T-helper 17 cell (primary cell): ENCODE results near the gene TNK1. TPM values are rescaled to one million over a fixed set of nuclear protein-coding genes. Genes with fewer than 3 reads are reported as not detected.

Experiments
- ATAC-seq: fragments of 150-1000 bp; cut with Tn5 transposase; 2 replicates; pipeline ENCODE4 v1.10.0; 2021; ENCODE audit warnings: mild to moderate bottlenecking, moderate library complexity
- DNase-seq, 3 donors: peaks; one replicate each; pipeline versions ENCODE4 v3.0.0 to v3.0.0-alpha.2; 2020 to 2021
- H3K9me3 ChIP-seq: one replicate; pipeline ENCODE4 v1.7.0; 2013; ENCODE audit warnings: low read length, mild to moderate bottlenecking; ENCODE audit not compliant: control insufficient read depth, poor library complexity, severe bottlenecking
- H3K27ac Mint-ChIP-seq: one replicate; pipeline ENCODE4 v1.8.0; 2022; ENCODE audit warnings: mild to moderate bottlenecking, moderate library complexity, mixed read lengths
- H3K27me3 Mint-ChIP-seq: one replicate; pipeline ENCODE4 v1.8.0; 2022; ENCODE audit warnings: mixed read lengths
- H3K36me3 Mint-ChIP-seq: one replicate; pipeline ENCODE4 v1.8.0; 2022; ENCODE audit warnings: low read depth, mixed read lengths
- H3K4me1 Mint-ChIP-seq: one replicate; pipeline ENCODE4 v1.8.0; 2022; ENCODE audit warnings: mild to moderate bottlenecking, mixed read lengths
- H3K4me3 Mint-ChIP-seq: one replicate; pipeline ENCODE4 v1.8.0; 2022; ENCODE audit warnings: mild to moderate bottlenecking, moderate library complexity, mixed read lengths
- total RNA-seq, 4 donors: library from RNA in 2 of 4; stranded (reverse) in 2 of 4; gene quantifications; one replicate each; pipeline ENCODE4 v1.2.3 and lab custom pipeline; 2022 to 2026

The TNK1 gene
- total RNA-seq, 2 donors from 2014 or later = 4.8 to 5.9 TPM

GRCh38 chr17:7426896-7427489 is 46.1 kb downstream of the TNK1 start:
- Mint-ChIP-seq H3K4me1 (no peaks in the 10 kb centered on the region), H3K36me3 (no peaks in the 10 kb centered on the region), H3K4me3 (no peak overlapping the region), H3K27me3 (no peaks in the 10 kb centered on the region), H3K27ac (no peak overlapping the region)
- DNase-seq (no peak), ATAC-seq (no peak)
- no peaks in the 10 kb centered on the region for H3K9me3 ChIP-seq

DNA sequence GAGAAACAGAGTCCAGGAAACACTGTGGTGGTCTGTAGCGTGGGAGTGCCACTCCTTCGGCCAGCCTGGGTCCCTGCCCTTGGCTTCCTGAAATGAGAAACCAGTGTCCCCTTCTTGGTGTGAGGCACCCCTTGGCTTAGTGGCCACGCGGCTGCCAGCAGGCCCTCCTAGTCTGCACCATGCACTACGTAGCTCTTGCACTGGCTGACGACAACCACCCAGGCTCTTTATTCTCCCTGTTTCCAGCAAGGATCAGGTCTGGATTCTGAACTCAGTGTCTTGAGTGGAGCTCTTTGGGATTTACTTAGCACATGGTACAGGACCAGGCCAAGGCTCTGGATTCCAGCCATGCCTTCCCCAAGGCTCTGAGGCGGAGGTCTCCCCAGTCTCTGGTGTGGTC is 46.7 kb downstream of the TNK1 start:
- no peak overlapping the region for H3K27ac Mint-ChIP-seq
- no peak for ATAC-seq

GRCh38 chr17:7428557-7428956 is 47.7 kb downstream of the TNK1 start, which contains the start of gene SPEM3:
TSS of gene SPEM3 (plus strand) at chr17:7428857. CDS start at chr17:7428903, 46 bp downstream.
- Mint-ChIP-seq H3K36me3 (no peaks in the 10 kb centered on the region), H3K4me3 (no peak within 1 kb of the TSS), H3K4me1 (no peaks in the 10 kb centered on the region), H3K27me3 (no peaks in the 10 kb centered on the region), H3K27ac (no peak within 1 kb of the TSS)
- ATAC-seq (no peak), DNase-seq (no peak)
- H3K9me3 ChIP-seq = no peaks in the 10 kb centered on the region

More for the DNA sequence above, 46.7 kb downstream of the TNK1 start:
- Mint-ChIP-seq H3K4me3 (no peak overlapping the region), H3K27me3 (no peaks in the 10 kb centered on the region), H3K4me1 (no peaks in the 10 kb centered on the region), H3K36me3 (no peaks in the 10 kb centered on the region)
- H3K9me3 ChIP-seq = no peaks in the 10 kb centered on the region
- no peak for DNase-seq

DNA sequence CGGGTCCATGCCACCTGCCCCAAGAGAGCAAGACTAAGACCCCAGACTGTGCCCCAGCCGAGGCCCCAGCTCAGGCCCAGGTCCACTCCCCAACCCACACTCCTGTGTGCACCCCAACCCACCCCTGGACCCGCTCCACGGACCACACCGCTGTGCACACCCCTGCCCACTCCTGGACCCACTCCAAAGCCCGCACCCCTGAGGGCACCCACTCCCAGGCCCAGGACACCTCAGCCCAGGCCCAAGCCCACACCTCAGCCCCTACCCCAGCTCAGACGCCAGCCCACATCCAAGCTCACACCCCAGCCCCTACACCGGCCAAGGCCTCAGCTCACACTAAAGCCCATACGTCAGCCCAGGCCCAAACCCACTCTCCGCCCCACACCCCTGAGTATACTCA is 48.8 kb downstream of the TNK1 start:
- no peak overlapping the region for H3K4me3 Mint-ChIP-seq
- DNase-seq = no peak
- H3K36me3 Mint-ChIP-seq = no peaks in the 10 kb centered on the region
- ATAC-seq = no peak
- H3K27ac Mint-ChIP-seq = no peak overlapping the region
- no peaks in the 10 kb centered on the region for H3K27me3 Mint-ChIP-seq
- no peaks in the 10 kb centered on the region for H3K4me1 Mint-ChIP-seq
- no peaks in the 10 kb centered on the region for H3K9me3 ChIP-seq

GRCh38 chr17:7431231-7431630 is 50.3 kb downstream of the TNK1 start:
- H3K27ac Mint-ChIP-seq = no peak overlapping the region
- H3K4me1 Mint-ChIP-seq = peaks cover 8% of the 10 kb centered on the region
- H3K36me3 Mint-ChIP-seq = no peaks in the 10 kb centered on the region
- H3K4me3 Mint-ChIP-seq = no peak overlapping the region
- H3K27me3 Mint-ChIP-seq = no peaks in the 10 kb centered on the region
- DNase-seq (no peak), ATAC-seq (no peak)
- H3K9me3 ChIP-seq = no peaks in the 10 kb centered on the region

DNA sequence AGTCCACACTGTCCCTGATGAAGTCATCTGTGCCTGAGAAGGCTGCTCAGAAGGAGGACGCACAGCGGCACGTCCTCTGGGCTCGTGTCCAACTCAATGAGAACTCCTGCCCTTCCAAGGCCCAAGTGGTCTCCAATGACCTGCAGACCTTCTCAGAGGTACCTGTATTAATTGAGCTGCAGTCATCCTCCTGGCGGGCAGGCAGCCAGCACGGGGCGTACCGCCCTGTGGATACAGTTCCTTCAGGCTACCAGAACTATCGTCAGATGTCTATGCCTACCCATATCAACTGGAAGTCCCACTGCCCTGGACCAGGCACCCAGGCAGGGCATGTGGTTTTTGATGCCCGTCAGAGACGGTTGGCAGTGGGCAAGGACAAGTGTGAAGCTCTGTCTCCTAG is 51.4 kb downstream of the TNK1 start:
- Mint-ChIP-seq H3K27me3 (no peaks in the 10 kb centered on the region), H3K4me1 (peaks cover 11% of the 10 kb centered on the region), H3K4me3 (no peak overlapping the region), H3K36me3 (no peaks in the 10 kb centered on the region), H3K27ac (no peak overlapping the region)
- DNase-seq (no peak), ATAC-seq (no peak)
- H3K9me3 ChIP-seq = no peaks in the 10 kb centered on the region

DNA sequence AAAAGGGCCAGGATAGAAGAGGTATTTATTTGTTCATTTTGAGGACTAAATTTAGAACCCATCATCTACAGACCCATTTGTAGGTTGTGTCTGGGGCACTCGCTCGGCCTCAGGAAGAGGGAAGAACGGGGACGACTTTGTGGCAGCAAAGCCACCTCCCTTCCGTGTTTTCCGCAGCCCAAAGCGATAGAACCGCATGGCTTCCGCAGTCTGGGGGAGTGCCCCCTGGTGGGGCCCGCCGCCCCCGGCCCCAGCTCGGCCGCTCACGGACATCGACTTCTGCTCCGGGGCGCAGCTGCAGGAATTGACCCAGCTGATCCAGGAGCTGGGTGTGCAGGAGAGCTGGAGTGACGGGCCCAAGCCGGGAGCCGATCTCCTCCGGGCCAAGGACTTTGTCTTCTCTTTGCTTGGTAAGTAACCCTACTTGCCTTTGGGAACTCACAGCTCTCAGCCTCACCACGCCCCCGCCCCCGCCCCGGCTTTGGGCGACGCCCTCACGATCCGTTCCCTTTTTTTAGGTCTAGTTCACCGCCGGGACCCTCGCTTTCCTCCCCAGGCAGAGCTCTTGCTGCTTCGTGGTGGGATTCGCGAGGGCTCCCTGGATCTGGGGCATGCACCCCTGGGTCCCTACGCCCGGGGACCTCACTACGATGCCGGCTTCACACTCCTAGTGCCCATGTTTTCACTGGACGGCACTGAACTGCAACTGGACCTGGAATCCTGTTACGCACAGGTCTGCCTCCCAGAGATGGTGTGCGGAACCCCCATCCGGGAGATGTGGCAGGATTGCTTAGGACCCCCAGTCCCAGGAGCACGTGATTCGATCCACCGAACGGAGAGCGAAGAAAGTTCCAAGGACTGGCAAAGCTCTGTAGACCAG is 55.0 kb downstream of the TNK1 start:
- H3K9me3 ChIP-seq = no peaks in the 10 kb centered on the region
- DNase-seq = peak; percentile 49 to 51 (median 49)
- peak overlapping the region; percentile 95 for H3K4me3 Mint-ChIP-seq
- H3K27ac Mint-ChIP-seq = peak overlapping the region; percentile 97
- peak; percentile 50 for ATAC-seq
- peaks cover 17% of the 10 kb centered on the region for H3K27me3 Mint-ChIP-seq
- peaks cover 4% of the 10 kb centered on the region for H3K36me3 Mint-ChIP-seq
- H3K4me1 Mint-ChIP-seq = peaks cover 33% of the 10 kb centered on the region

DNA sequence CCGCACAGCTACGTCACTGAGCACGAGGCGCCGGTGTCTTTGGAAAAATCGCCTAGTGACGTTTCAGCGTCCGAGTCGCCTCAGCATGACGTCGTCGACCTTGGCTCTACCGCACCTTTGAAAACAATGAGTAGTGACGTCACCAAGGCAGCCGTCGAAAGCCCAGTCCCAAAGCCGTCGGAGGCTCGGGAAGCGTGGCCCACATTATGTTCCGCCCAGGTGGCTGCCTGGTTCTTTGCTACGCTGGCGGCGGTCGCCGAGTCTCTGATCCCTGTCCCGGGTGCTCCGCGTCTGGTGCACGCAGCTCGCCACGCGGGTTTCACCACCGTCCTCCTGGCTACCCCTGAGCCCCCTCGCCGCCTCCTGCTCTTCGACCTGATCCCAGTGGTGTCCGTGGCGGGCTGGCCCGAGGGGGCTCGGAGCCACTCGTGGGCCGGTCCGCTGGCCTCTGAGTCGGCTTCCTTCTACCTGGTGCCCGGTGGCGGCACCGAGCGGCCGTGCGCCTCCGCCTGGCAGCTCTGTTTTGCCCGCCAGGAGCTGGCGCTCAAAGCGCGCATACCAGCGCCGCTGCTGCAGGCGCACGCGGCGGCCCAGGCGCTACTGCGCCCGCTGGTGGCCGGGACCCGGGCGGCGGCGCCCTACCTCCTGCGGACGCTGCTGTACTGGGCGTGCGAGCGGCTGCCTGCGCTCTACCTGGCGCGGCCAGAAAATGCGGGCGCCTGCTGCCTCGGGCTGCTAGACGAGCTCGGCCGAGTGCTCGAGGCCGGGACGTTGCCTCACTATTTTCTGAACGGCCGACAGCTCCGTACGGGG is 55.9 kb downstream of the TNK1 start:
- DNase-seq (peak; percentile 71 to 80 (median 73)), ATAC-seq (peak; percentile 69)
- Mint-ChIP-seq H3K27ac (peak overlapping the region; percentile 97), H3K4me3 (peak overlapping the region; percentile 95), H3K4me1 (peaks cover 33% of the 10 kb centered on the region), H3K27me3 (peaks cover 20% of the 10 kb centered on the region), H3K36me3 (peaks cover 4% of the 10 kb centered on the region)
- H3K9me3 ChIP-seq = no peaks in the 10 kb centered on the region

DNA sequence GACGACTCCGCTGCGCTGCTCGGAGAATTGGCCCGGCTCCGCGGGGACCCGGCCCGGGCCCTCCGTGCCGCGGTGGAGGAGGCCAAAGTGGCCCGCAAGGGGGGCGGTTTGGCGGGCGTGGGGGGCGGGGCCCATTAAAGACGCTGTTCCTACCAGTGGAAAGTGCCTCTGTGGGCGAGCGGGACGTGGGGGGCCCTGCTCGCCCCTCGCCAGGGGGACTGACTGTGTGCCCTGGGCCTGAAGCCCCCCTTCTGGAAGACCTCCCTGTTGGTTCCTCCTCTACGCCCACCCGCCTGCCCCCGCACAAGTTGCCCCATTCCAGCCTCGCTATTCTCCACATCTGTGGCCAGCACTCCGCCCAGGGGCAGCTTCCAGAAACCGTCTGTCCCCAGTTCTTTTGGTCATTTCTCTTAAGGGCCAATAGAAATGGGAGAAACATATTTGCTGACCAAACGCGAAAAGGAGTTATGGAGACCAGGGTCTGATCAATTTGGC is 56.5 kb downstream of the TNK1 start:
- Mint-ChIP-seq H3K4me3 (peak overlapping the region; percentile 95), H3K36me3 (peaks cover 6% of the 10 kb centered on the region), H3K27ac (peak overlapping the region; percentile 67), H3K27me3 (peaks cover 27% of the 10 kb centered on the region), H3K4me1 (peaks cover 33% of the 10 kb centered on the region)
- no peak for DNase-seq
- no peak for ATAC-seq
- H3K9me3 ChIP-seq = no peaks in the 10 kb centered on the region

DNA sequence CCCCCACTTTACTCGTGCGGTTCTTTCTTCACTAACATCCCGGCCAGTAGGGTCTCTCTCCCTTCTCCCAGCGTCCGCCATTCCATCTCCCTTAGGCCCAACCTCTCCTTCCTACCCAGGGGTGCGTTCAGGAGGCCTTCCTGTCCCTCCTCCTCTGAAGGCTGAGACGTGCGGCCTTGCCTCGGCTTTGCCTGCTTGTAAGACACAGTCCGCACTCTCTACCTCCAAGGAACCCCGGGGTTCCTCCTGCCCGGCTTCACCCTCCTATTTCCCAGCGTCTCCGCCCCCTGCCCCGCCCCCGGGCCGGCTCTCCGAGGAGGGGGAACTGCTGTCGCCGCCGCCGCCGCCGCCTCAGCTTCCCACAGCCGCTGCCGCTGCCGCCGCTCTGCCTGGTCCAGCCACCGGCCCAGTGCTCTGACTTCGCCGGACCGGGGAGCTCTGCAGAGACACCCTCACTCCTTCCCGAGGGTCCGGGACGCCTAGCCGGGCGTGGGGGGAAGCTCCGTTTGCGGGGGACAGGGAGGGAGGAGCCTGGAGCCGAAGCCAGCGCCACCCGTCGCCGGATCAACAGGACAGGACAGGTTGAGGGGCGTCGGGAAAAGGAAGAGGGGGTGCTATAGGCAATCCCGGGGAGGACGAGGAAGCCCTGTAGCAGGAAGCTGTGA is 57.2 kb downstream of the TNK1 start:
- Mint-ChIP-seq H3K36me3 (peaks cover 8% of the 10 kb centered on the region), H3K4me3 (peak overlapping the region; percentile 88), H3K27me3 (peaks cover 33% of the 10 kb centered on the region), H3K4me1 (peaks cover 33% of the 10 kb centered on the region), H3K27ac (peak overlapping the region; percentile 67)
- no peaks in the 10 kb centered on the region for H3K9me3 ChIP-seq
- DNase-seq (peak; percentile 37 to 40 (median 40)), ATAC-seq (no peak)

DNA sequence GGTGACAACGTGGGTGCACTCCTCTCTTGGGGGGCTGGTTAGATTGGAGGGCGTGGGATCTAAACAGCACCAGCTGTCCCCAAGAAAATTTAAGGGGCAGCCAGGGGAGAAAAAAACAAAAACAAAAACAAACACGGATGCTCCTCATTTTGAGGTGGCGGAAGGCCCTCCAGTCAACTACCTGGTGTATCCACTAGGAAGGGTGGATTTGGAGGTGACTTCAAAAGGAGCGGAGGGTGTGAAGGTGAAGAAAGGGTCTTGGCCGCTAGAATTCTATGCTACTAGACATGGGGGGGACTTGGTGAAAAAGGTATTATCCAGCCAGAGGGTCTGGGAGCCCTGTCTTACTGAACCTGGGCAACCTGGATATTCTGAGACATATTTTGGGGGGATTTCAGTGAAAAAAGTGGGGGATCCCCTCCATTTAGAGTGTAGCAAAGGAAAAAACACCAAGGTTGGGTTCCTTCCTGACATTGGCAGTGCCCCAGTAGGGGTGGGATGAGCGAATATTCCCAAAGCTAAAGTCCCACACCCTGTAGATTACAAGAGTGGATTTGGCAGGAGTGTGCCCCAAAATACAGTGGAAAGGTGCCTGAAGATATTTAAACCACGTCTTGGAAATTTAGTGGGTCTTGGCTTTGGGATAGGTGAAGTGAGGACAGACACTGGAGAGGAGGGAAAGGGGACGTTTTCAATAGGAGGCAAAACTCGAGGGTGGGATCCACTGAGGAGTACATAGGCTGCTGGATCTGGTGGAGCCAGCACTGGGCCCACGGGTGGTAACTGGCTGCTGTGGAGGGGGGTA is 58.0 kb downstream of the TNK1 start:
- Mint-ChIP-seq H3K27me3 (peaks cover 41% of the 10 kb centered on the region), H3K4me1 (peaks cover 33% of the 10 kb centered on the region)
- DNase-seq = no peak

More for the DNA sequence above, 58.0 kb downstream of the TNK1 start:
- Mint-ChIP-seq H3K27ac (peak overlapping the region; percentile 67), H3K36me3 (peaks cover 8% of the 10 kb centered on the region), H3K4me3 (peak overlapping the region; percentile 88)
- no peaks in the 10 kb centered on the region for H3K9me3 ChIP-seq
- no peak for ATAC-seq
